Neural cell (in vitro differentiated cells): ENCODE results near the gene MAML2.

Source experiments
- CTCF ChIP-seq: fragments of 450-650 bp; IDR thresholded peaks from 2 replicates; pipeline ENCODE4 v1.5.1; 2014; ENCODE audit warnings: antibody characterized with exemption, mild to moderate bottlenecking, moderate library complexity; ENCODE audit not compliant: poor library complexity, severe bottlenecking
- RAD21 ChIP-seq: fragments of 450-650 bp; conservative IDR thresholded peaks from 2 replicates; pipeline ENCODE4 v1.6.1; 2014; ENCODE audit warnings: antibody characterized with exemption, mild to moderate bottlenecking, moderate library complexity

- TF ChIP-seq RAD21 (no peak), CTCF (no peak)
Observed at GRCh38 chr11:96137373-96137772, 205.6 kb downstream of the MAML2 start.
